ENCODE data around the gene PAX7.

GRCh38 chr1:18641005-18641941 lies 10.6 kb downstream of the PAX7 start:
- no peak for TF ChIP-seq CTCF (IDR thresholded peaks at IDR 0.05; ENCODE audit: poor library complexity, severe bottlenecking)
- TF ChIP-seq POLR2AphosphoS5 (IDR thresholded peaks at IDR 0.05) = peak; percentile 65
- no peak for TF ChIP-seq EP300 (conservative IDR thresholded peaks at IDR 0.05; ENCODE audit: poor library complexity, severe bottlenecking)
- peak; percentile 65 for TF ChIP-seq EZH2 (IDR thresholded peaks at IDR 0.05; ENCODE audit: borderline replicate concordance, insufficient read depth, low read length, poor library complexity, severe bottlenecking)
